GM19468 (cell line): ENCODE measurements around the gene KIF1A.

ENCODE experiments used
- ATAC-seq: cut with Tn5 transposase; IDR thresholded peaks from one replicate; pipeline ENCODE4 v1.9.1; 2021; ENCODE audit warnings: mild to moderate bottlenecking, moderate library complexity, moderate number of reproducible peaks; ENCODE audit not compliant: unreplicated experiment; ENCODE audit errors: extremely low read depth

KIF1A gene

GRCh38 chr2:240820607-240821428 is 799 bp upstream of the KIF1A start:
- ATAC-seq = no peak

GRCh38 chr2:240819126-240819857 is 727 bp downstream of the KIF1A start:
- ATAC-seq = no peak

- no peak for ATAC-seq
Observed at GRCh38 chr2:240818293-240819125, 1.5 kb downstream of the KIF1A start.

- ATAC-seq = no peak
Observed at GRCh38 chr2:240817496-240818292, 2.3 kb downstream of the KIF1A start.

- ATAC-seq = no peak
Observed at GRCh38 chr2:240816584-240817495, 3.2 kb downstream of the KIF1A start.

GRCh38 chr2:240815761-240816583 is 4.0 kb downstream of the KIF1A start:
- ATAC-seq = no peak

- ATAC-seq = no peak
Observed at GRCh38 chr2:240814946-240815760, 4.9 kb downstream of the KIF1A start.

- ATAC-seq = no peak
Observed at GRCh38 chr2:240814280-240814679, 5.7 kb downstream of the KIF1A start.

GRCh38 chr2:240813231-240813921 is 6.6 kb downstream of the KIF1A start:
- ATAC-seq = no peak

- ATAC-seq = no peak
Observed at GRCh38 chr2:240812721-240813120, 7.3 kb downstream of the KIF1A start.

GRCh38 chr2:240812301-240812680 is 7.7 kb downstream of the KIF1A start:
- ATAC-seq = no peak

- no peak for ATAC-seq
Observed at GRCh38 chr2:240811346-240812300, 8.4 kb downstream of the KIF1A start.

GRCh38 chr2:240810621-240811020 is 9.4 kb downstream of the KIF1A start:
- ATAC-seq = no peak

- ATAC-seq = no peak
Observed at GRCh38 chr2:240810199-240810598, 9.8 kb downstream of the KIF1A start.

- ATAC-seq = no peak
Observed at GRCh38 chr2:240809276-240809675, 10.7 kb downstream of the KIF1A start.

- ATAC-seq = no peak
Observed at GRCh38 chr2:240806459-240806858, 13.6 kb downstream of the KIF1A start.
